Astrocyte (in vitro differentiated cells and primary cell): ENCODE data around the gene DIP2B.

Experiments
- EZH2 ChIP-seq: IDR thresholded peaks from 2 replicates; pipeline ENCODE4 v1.6.1; 2012; ENCODE audit warnings: mild to moderate bottlenecking, low read length, inconsistent platforms; ENCODE audit not compliant: insufficient read depth
- TF ChIP-seq, protein P1 (sequence below): IDR thresholded peaks from 2 replicates; pipeline ENCODE4 v1.5.1; 2011; ENCODE audit warnings: low read depth, mild to moderate bottlenecking, inconsistent platforms, low read length, moderate library complexity; ENCODE audit not compliant: insufficient read depth

DNA sequence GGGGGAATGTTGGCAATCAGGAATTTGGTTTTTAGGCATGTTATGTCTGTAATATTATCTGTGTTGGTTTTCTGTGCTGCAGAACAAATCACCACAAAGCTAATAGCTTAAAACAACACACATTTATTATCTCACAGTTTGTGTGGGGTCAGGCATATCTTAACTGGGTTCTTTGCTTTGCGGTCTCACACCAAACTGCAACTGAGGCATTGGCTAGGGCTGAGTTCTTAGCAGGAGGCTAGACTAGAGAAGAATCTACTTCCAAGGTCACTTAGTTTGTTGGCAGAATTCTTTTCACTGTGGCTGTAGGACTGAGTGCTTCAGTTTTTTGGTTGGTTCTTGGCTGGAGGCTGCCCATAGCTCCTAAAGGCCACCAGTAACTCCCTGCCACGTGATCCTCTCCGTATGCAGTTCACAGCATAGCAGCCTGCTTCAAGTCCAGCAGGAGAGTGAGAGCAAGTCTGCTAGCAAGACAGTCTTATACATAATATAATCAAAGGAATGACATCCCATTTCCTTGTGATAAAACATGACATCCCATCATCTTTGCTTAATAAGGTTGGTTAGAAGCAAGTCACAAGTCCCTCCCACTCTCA lies 280.7 kb downstream of the DIP2B start:
- TF ChIP-seq, protein P1, sequence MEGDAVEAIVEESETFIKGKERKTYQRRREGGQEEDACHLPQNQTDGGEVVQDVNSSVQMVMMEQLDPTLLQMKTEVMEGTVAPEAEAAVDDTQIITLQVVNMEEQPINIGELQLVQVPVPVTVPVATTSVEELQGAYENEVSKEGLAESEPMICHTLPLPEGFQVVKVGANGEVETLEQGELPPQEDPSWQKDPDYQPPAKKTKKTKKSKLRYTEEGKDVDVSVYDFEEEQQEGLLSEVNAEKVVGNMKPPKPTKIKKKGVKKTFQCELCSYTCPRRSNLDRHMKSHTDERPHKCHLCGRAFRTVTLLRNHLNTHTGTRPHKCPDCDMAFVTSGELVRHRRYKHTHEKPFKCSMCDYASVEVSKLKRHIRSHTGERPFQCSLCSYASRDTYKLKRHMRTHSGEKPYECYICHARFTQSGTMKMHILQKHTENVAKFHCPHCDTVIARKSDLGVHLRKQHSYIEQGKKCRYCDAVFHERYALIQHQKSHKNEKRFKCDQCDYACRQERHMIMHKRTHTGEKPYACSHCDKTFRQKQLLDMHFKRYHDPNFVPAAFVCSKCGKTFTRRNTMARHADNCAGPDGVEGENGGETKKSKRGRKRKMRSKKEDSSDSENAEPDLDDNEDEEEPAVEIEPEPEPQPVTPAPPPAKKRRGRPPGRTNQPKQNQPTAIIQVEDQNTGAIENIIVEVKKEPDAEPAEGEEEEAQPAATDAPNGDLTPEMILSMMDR: no peak
- TF ChIP-seq EZH2: no peak
